Prostate gland (tissue), 2 donors: ENCODE data around the gene RUVBL1. TPM values are rescaled to one million over a fixed set of nuclear protein-coding genes. Genes with fewer than 3 reads are reported as not detected.

Source experiments
- DNase-seq: peaks from one replicate; pipeline ENCODE4 v3.0.0-alpha.2; 2019; ENCODE audit warnings: low spot score
- H3K27ac ChIP-seq, 2 donors: fragments of 200-600 bp; sonication (generic); 2 replicates each; pipeline ENCODE4 v1.5.1; 2017 to 2019
- H3K27me3 ChIP-seq: fragments of 200-600 bp; sonication (generic); replicated peaks from 2 replicates; pipeline ENCODE4 v1.5.1; 2019; ENCODE audit not compliant: insufficient read depth
- H3K36me3 ChIP-seq, 2 donors: fragments of 200-600 bp; sonication (generic); 1 replicate in 1 of 2; 2 replicates in 1 of 2; pipeline versions ENCODE4 v1.5.1 to v1.8.1; 2017 to 2019
- H3K4me1 ChIP-seq: fragments of 200-600 bp; sonication (generic); replicated peaks from 2 replicates; pipeline ENCODE4 v1.5.1; 2019
- H3K4me3 ChIP-seq, 2 donors: fragments of 200-600 bp; sonication (generic); 2 replicates each; pipeline ENCODE4 v1.5.1; 2017 to 2019
- H3K9me3 ChIP-seq: fragments of 200-600 bp; sonication (generic); 2 replicates; pipeline ENCODE4 v1.5.1; 2017
- POLR2A ChIP-seq: fragments of 450-650 bp; IDR thresholded peaks from one replicate; pipeline ENCODE4 v1.6.1; 2016; ENCODE audit warnings: antibody characterized with exemption, mild to moderate bottlenecking
- POLR2AphosphoS5 ChIP-seq: sonication (generic); formaldehyde crosslinking; IDR thresholded peaks from one replicate; pipeline ENCODE4 v1.6.1; 2017; ENCODE audit warnings: antibody characterized with exemption
- WGBS: methylation state at CpG from one replicate; pipeline ENCODE4 v1.1.5; 2018; 5-methylcytosine and 5-hydroxymethylcytosine counted together
- intact Hi-C: fragments of 100-400 bp; cut with DNase I; formaldehyde crosslinking; loops from one replicate; pipeline ENCODE4 v1.14.2; 2022
- total RNA-seq, 2 donors: library from RNA; depleted of rRNA; stranded (reverse); fragments of >200 nt; gene quantifications; one replicate each; pipeline ENCODE4 v1.1.0, GENCODE V29; 2016
- TF ChIP-seq, protein P1 (sequence below), 4 experiments: fragments of 200-600 bp in 2 of 4; fragments of 450-650 bp in 2 of 4; sonication (generic) in 2 of 4; IDR thresholded peaks; 1 replicate in 3 of 4; 2 replicates in 1 of 4; pipeline ENCODE4 v1.5.1; 2016 to 2019; ENCODE audit warnings: antibody characterized with exemption in 4 of 4, mild to moderate bottlenecking in 2 of 4, moderate library complexity in 2 of 4

RUVBL1 gene
- total RNA-seq, 2 donors from 2014 or later, result 24.0 to 28.1 TPM

DNA sequence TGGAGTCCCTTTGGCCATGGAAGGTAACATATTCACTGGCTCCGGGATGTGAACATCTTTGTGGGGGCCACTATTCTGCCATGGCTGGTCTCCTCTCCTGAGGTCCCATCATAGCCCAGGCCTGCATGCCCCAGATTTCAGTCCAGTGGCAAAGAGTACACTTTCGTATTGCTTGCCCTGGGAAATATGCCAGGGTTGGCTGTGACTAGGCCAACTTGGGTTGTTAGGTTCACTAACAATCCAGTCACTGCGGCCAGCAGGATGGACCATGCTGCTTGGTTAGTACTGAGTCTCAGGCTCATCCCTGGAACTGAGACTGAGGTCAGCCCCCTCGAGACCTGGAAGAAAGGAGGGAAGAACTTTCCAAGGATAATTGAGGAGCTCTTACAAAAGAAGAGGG is 19.9 kb upstream of the RUVBL1 start:
- Histone ChIP-seq H3K36me3 (no peaks in the 10 kb centered on the region), H3K4me1 (no peaks in the 10 kb centered on the region), H3K27me3 (no peaks in the 10 kb centered on the region), H3K4me3 (no peak overlapping the region), H3K27ac (no peak overlapping the region), H3K9me3 (no peaks in the 10 kb centered on the region)
- 93% methylated on average over 4 of the region's 4 CpGs for WGBS
- intact Hi-C loops, result no loop called here
- no peak for DNase-seq
- TF ChIP-seq, protein P1, sequence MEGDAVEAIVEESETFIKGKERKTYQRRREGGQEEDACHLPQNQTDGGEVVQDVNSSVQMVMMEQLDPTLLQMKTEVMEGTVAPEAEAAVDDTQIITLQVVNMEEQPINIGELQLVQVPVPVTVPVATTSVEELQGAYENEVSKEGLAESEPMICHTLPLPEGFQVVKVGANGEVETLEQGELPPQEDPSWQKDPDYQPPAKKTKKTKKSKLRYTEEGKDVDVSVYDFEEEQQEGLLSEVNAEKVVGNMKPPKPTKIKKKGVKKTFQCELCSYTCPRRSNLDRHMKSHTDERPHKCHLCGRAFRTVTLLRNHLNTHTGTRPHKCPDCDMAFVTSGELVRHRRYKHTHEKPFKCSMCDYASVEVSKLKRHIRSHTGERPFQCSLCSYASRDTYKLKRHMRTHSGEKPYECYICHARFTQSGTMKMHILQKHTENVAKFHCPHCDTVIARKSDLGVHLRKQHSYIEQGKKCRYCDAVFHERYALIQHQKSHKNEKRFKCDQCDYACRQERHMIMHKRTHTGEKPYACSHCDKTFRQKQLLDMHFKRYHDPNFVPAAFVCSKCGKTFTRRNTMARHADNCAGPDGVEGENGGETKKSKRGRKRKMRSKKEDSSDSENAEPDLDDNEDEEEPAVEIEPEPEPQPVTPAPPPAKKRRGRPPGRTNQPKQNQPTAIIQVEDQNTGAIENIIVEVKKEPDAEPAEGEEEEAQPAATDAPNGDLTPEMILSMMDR (IDR thresholded peaks at IDR 0.05), result no peak
- TF ChIP-seq POLR2A, result no peak
- no peak for TF ChIP-seq POLR2AphosphoS5

DNA sequence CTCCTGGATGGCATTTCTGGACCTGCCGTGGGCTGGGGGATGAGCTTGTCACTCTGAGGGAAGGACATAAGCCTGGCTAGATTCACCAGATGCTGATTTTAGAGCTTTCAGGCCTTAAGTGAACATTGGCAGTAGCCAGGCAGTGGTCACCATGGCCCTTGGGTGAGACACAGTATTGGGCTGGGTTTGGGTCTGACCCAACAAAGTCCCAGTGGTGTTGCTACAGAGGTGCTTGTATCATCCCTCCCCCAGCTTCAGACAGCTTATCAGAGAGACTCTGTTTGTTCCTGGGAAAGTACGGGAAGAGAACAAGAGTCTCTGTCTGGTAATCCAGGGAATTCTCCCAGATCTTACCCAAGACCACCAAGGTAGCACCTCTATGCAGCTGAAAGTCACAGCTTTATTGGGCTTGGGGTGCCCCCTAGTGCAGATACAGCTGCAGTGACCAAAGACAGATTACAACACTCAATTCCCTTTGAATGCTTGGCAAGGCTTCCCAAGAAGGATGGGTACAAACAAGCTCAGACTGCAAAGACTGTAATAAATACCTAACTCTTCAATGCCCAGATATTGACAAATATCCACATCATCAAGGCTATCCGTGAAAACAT is 9.8 kb upstream of the RUVBL1 start:
- 74% methylated on average over 3 of the region's 3 CpGs for WGBS

DNA sequence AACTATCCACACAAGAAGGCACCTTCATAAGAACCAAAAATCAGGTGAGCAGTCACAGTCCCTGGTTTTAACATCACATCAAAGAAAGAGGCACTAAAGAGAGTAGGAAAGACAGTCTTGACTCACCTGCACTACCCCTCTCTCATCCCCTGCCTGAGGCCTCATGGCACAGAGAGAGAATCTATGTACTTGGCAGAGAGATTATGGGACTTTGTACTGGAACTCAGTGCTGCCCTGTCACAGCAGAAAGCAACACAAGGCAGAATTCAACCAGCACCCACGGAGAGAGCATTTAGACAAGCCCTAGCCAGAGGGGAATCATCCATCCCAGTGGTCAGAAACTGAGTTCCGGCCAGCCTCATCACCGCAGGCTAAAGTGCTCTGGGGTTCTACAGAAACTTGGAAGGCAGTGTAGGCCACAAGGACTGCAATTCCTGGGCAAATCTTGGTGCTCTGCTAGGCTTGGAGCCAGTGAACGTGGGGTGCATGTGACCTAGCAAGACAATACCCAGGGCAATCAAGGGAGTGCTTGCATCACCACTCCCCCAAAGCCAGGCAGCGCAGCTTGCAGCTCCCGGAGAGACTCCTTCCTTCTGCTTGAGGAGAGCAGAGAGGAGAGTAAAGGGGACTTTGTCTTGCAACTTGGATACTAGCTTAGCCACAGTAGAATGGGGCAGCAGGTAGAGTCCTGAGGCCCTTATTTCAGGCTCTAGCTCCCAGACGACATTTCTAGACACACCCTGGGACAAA is 8.5 kb upstream of the RUVBL1 start:
- Histone ChIP-seq H3K4me1 (no peaks in the 10 kb centered on the region), H3K27me3 (no peaks in the 10 kb centered on the region), H3K4me3 (no peak overlapping the region), H3K9me3 (no peaks in the 10 kb centered on the region), H3K27ac (no peak overlapping the region), H3K36me3 (no peaks in the 10 kb centered on the region)
- no peak for DNase-seq
- no peak for TF ChIP-seq POLR2A
- no peak for TF ChIP-seq POLR2AphosphoS5
- TF ChIP-seq, protein P1 (IDR thresholded peaks at IDR 0.05), result no peak
- 92% methylated on average over 7 of the region's 7 CpGs for WGBS
- intact Hi-C loops, result no loop called here

More for the DNA sequence above, 9.8 kb upstream of the RUVBL1 start:
- no peak for DNase-seq
- H3K27me3 ChIP-seq, result no peaks in the 10 kb centered on the region
- intact Hi-C loops, result no loop called here
- TF ChIP-seq POLR2A, result no peak
- TF ChIP-seq, protein P1 (IDR thresholded peaks at IDR 0.05), result peak in 2 of 4 experiments; percentile 41 to 44
- TF ChIP-seq POLR2AphosphoS5, result peak; percentile 6
- H3K4me3 ChIP-seq, result no peak overlapping the region
- H3K27ac ChIP-seq, result no peak overlapping the region
- H3K36me3 ChIP-seq, result no peaks in the 10 kb centered on the region
- no peaks in the 10 kb centered on the region for H3K4me1 ChIP-seq
- H3K9me3 ChIP-seq, result no peaks in the 10 kb centered on the region

DNA sequence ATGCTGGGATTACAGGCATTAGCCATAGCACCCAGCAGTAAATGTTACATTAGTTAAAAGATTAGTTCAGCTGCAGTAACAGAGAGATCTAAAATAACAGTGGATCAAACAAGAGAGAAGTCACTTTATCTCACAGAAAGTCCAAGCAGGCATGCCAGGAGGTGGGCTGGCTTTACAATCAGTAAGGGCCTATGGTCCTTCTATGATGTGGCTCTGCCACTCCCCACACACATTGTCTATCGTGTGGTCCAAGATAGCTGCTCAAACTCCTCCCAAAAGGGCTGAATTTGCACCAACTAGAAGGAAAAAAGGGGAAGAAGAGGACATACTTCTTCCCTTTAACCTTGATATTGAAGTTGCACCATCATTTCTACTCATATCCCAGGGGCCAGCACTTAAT is 4.6 kb upstream of the RUVBL1 start:
- DNase-seq, result no peak
- no peaks in the 10 kb centered on the region for H3K9me3 ChIP-seq
- no peak overlapping the region for H3K4me3 ChIP-seq
- no peak overlapping the region for H3K27ac ChIP-seq
- TF ChIP-seq POLR2A, result no peak
- TF ChIP-seq, protein P1 (IDR thresholded peaks at IDR 0.05), result no peak
- no peak for TF ChIP-seq POLR2AphosphoS5
- H3K27me3 ChIP-seq, result no peaks in the 10 kb centered on the region
- intact Hi-C loops, result no loop called here
- H3K4me1 ChIP-seq, result no peaks in the 10 kb centered on the region
- H3K36me3 ChIP-seq, result no peaks in the 10 kb centered on the region
- WGBS, result 50% methylated on average over 1 of the region's 1 CpG

DNA sequence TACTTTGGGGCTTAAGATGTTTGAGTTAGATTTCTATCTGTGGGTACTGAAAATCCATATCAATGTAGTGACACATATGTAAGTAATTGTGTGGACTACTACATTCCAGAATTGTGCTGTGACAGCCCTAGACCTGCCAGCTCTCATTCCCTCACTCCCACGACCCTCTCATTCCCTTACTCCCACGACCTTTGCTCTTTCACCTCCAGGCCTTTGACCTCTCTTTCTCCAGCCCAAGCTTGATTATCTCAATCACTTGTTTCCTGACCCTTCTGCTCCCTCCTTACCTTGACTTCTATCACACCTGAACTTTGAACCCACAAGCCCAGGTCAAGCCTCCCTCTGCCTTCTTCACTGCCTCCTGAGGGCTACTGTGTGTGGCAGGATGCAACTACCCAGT is 3.6 kb upstream of the RUVBL1 start:
- Histone ChIP-seq H3K9me3 (no peaks in the 10 kb centered on the region), H3K4me3 (no peak overlapping the region), H3K36me3 (no peaks in the 10 kb centered on the region), H3K27ac (no peak overlapping the region), H3K27me3 (no peaks in the 10 kb centered on the region), H3K4me1 (no peaks in the 10 kb centered on the region)
- intact Hi-C loops, result no loop called here
- DNase-seq, result no peak
- WGBS, result 46% methylated on average over 2 of the region's 2 CpGs
- TF ChIP-seq POLR2AphosphoS5 (no peak), POLR2A (no peak)
- TF ChIP-seq, protein P1 (IDR thresholded peaks at IDR 0.05), result no peak
